K562 (cell line): ENCODE results near the gene LMO2. TPM values are rescaled to one million over a fixed set of nuclear protein-coding genes. Genes with fewer than 3 reads are reported as not detected.

Source experiments
- BCL6 ChIP-seq: fragments of 250-450 bp; sonication (Bioruptor Pico); IDR thresholded peaks from 2 replicates; pipeline ENCODE4 v1.4.0; 2020
- DIDO1 ChIP-seq: fragments of 450-650 bp; IDR thresholded peaks from 2 replicates; pipeline ENCODE4 v1.6.1; 2016; ENCODE audit warnings: low read depth, missing biosample characterization, missing genetic modification characterization
- IFI16 ChIP-seq: fragments of 250-450 bp; sonication (Bioruptor Pico); IDR thresholded peaks from 2 replicates; pipeline ENCODE4 v2.1.2; 2022; ENCODE audit warnings: mild to moderate bottlenecking, inconsistent platforms
- KLF13 ChIP-seq: fragments of 450-650 bp; IDR thresholded peaks from 2 replicates; pipeline ENCODE4 v1.6.1; 2016; ENCODE audit warnings: missing genetic modification characterization, low read depth, mild to moderate bottlenecking, missing compliant biosample characterization, moderate library complexity, borderline replicate concordance
- KLF16 ChIP-seq: IDR thresholded peaks from 2 replicates; pipeline ENCODE4 v1.6.1; 2016; ENCODE audit warnings: antibody characterized with exemption
- MTA3 ChIP-seq: fragments of 450-650 bp; formaldehyde crosslinking; IDR thresholded peaks from 2 replicates; pipeline ENCODE4 v1.6.1; 2017; ENCODE audit warnings: mild to moderate bottlenecking, borderline replicate concordance
- NBN ChIP-seq: fragments of 450-650 bp; IDR thresholded peaks from 2 replicates; pipeline ENCODE4 v1.6.1; 2016; ENCODE audit warnings: low read depth, mild to moderate bottlenecking
- NCOA6 ChIP-seq: fragments of 450-650 bp; IDR thresholded peaks from 2 replicates; pipeline ENCODE4 v1.6.1; 2017; ENCODE audit warnings: mild to moderate bottlenecking
- RCOR1 ChIP-seq, 2 experiments: IDR thresholded peaks; 2 replicates each; pipeline ENCODE4 v1.6.1; 2012; ENCODE audit warnings: low read depth in 2 of 2, low read length in 2 of 2, borderline replicate concordance in 1 of 2, improper control_type of control experiment in 1 of 2
- RFX7 ChIP-seq: fragments of 250-450 bp; sonication (Bioruptor Pico); IDR thresholded peaks from 2 replicates; pipeline ENCODE4 v1.5.1; 2021; ENCODE audit warnings: mild to moderate bottlenecking
- RNF2 ChIP-seq: sonication (generic); IDR thresholded peaks from 2 replicates; pipeline ENCODE4 v1.6.1; 2016
- SIRT6 ChIP-seq: IDR thresholded peaks from one replicate; pipeline ENCODE4 v1.6.1; 2012; ENCODE audit warnings: low read depth, mild to moderate bottlenecking, control low read depth, inconsistent platforms, low read length, moderate library complexity
- SLC30A9 ChIP-seq: fragments of 250-450 bp; sonication (Bioruptor Pico); IDR thresholded peaks from 2 replicates; pipeline ENCODE4 v1.8.0; 2022; ENCODE audit warnings: mild to moderate bottlenecking, moderate library complexity
- SRSF9 ChIP-seq: fragments of 200-400 bp; formaldehyde crosslinking; IDR thresholded peaks from 2 replicates; pipeline ENCODE4 v1.6.1; 2017; ENCODE audit warnings: low read depth, low read length, borderline replicate concordance
- TAL1 ChIP-seq: fragments of 450-650 bp; IDR thresholded peaks from 2 replicates; pipeline ENCODE4 v1.6.1; 2016; ENCODE audit warnings: mild to moderate bottlenecking
- ZKSCAN1 ChIP-seq: fragments of 150-350 bp; IDR thresholded peaks from 2 replicates; pipeline ENCODE4 v1.6.1; 2016; ENCODE audit warnings: low read depth, low read length
- ZNF175 ChIP-seq: fragments of 200-800 bp; sonication (Bioruptor generic); IDR thresholded peaks from 2 replicates; pipeline ENCODE4 v1.6.1; 2016; ENCODE audit warnings: low read depth, mild to moderate bottlenecking, missing genetic modification characterization, missing compliant biosample characterization
- ZNF583 ChIP-seq: fragments of 250-450 bp; sonication (Bioruptor Pico); IDR thresholded peaks from 2 replicates; pipeline ENCODE4 v1.4.0; 2020
- polyA plus RNA-seq, 8 experiments: library from polyadenylated mRNA; depleted of rRNA in 4 of 8; stranded (reverse) in 5 of 8; unstranded in 3 of 8; fragments of >200 nt; fragmentation: Nextera tagmentation in 2 of 8; fragmentation: Illumina TruSeq in 1 of 8; extraction: Ambion mirVana in 2 of 8; extraction: Trizol in 1 of 8; gene quantifications; 2 replicates each; pipeline versions ENCODE4 v1.2.1 to v1.2.3, GENCODE V29; 2011 to 2014; ENCODE audit warnings: inconsistent platforms in 1 of 8, missing spikeins in 1 of 8
- total RNA-seq, 7 experiments: library from RNA; depleted of rRNA in 6 of 7; stranded (reverse); fragments of >200 nt in 6 of 7; fragmentation: Illumina TruSeq in 2 of 7; extraction: Trizol in 2 of 7; gene quantifications; 2 replicates each; pipeline versions ENCODE4 v1.2.1 to v1.2.3, GENCODE V29; 2011 to 2021; ENCODE audit warnings: low replicate concordance in 1 of 7
- TF ChIP-seq, protein P1 (sequence below): fragments of 450-650 bp; IDR thresholded peaks from 2 replicates; pipeline ENCODE4 v1.6.1; 2018; ENCODE audit warnings: mild to moderate bottlenecking, low read depth; ENCODE audit not compliant: partially characterized antibody
- TF ChIP-seq, protein P2 (sequence below): fragments of 450-650 bp; IDR thresholded peaks from 2 replicates; pipeline ENCODE4 v1.6.1; 2016; ENCODE audit warnings: antibody characterized with exemption
- TF ChIP-seq, protein P3 (sequence below), 2 experiments: IDR thresholded peaks; 2 replicates each; pipeline ENCODE4 v1.6.1; 2011; ENCODE audit warnings: borderline replicate concordance in 1 of 2, control low read depth in 1 of 2, low read depth in 1 of 2, low read length in 1 of 2, mild to moderate bottlenecking in 1 of 2, mixed read lengths in 1 of 2, moderate library complexity in 1 of 2; ENCODE audit not compliant: insufficient read depth in 1 of 2, insufficient read length in 1 of 2, poor library complexity in 1 of 2, severe bottlenecking in 1 of 2; ENCODE audit errors: extremely low read depth in 1 of 2
- TF ChIP-seq, protein P4 (sequence below): fragments of 450-650 bp; IDR thresholded peaks from 2 replicates; pipeline ENCODE4 v1.6.1; 2016

LMO2 gene
- total and polyA plus RNA-seq, 9 of the 15 experiments (the other 6 are each of a cell fraction or from before 2014, with no cell fraction given), result 6.9 to 126 (median 91.5) TPM

DNA sequence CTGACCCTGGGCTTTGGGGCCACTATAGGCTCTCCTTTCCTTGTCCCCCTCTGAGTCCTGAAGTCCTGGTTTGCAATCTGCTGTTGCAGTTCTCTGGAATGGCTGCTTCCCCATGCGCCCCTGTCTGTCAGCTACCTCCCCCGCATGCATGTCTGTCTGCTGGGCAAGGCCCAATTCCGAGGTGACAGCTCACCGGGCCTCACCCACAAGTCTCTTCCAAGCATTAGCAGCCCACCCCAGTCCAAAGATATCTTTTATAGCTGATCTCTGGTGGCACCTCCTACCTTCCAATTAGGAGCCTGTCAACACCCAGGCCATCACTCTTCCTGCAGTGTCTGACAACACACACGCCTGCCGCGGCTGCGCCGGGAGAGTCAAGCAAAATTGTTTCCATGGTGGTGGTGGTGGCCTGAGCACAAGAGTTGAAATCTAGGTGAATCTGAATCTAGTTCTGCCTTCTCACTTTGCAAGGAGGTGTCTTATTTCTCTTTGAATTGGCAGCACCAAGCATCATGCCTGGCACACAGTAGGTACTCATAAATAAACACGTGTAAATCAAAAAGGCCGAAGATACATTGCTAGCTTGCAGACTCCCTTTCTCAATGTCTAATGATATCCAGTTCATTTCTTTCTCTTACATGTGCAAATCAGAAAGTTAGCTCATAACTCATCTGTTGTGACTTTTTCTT is 1.2 kb upstream of the LMO2 start (continued):
- TF ChIP-seq MTA3 (peak; percentile 64), IFI16 (CRISPR knock-in tag) (no peak), NCOA6 (no peak), NBN (0 out of 2 replicates have a peak, but pooled peaks have one; percentile 48), DIDO1 (peak; percentile 58; the same call in 1 of the 2 replicates), ZNF175 (CRISPR knock-in tag) (peak; percentile 19; the same call in 1 of the 2 replicates), BCL6 (CRISPR knock-in tag) (0 out of 2 replicates have a peak, but pooled peaks have one; percentile 32), RCOR1 (IDR thresholded peaks at IDR 0.05; ENCODE audit: borderline replicate concordance in 1 of 2, low read depth in 2 of 2, low read length in 2 of 2) (peak in 1 of 2 experiments; percentile 56; a peak in 2 of 4 replicates), SRSF9 (no peak), SIRT6 (no peak), RFX7 (CRISPR knock-in tag) (no peak), KLF13 (tag) (no peak), ZNF583 (CRISPR knock-in tag) (peak; percentile 56; the same call in 1 of the 2 replicates), KLF16 (peak; percentile 65; the same call in 1 of the 2 replicates), SLC30A9 (CRISPR knock-in tag) (no peak), ZKSCAN1 (peak; percentile 97), TAL1 (0 out of 2 replicates have a peak, but pooled peaks have one; percentile 37), RNF2 (peak; percentile 50; the same call in 1 of the 2 replicates)
- TF ChIP-seq, protein P1, sequence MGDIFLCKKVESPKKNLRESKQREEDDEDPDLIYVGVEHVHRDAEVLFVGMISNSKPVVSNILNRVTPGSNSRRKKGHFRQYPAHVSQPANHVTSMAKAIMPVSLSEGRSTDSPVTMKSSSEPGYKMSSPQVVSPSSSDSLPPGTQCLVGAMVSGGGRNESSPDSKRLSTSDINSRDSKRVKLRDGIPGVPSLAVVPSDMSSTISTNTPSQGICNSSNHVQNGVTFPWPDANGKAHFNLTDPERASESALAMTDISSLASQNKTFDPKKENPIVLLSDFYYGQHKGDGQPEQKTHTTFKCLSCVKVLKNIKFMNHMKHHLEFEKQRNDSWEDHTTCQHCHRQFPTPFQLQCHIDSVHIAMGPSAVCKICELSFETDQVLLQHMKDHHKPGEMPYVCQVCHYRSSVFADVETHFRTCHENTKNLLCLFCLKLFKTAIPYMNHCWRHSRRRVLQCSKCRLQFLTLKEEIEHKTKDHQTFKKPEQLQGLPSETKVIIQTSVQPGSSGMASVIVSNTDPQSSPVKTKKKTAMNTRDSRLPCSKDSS, result no peak
- TF ChIP-seq, protein P2, sequence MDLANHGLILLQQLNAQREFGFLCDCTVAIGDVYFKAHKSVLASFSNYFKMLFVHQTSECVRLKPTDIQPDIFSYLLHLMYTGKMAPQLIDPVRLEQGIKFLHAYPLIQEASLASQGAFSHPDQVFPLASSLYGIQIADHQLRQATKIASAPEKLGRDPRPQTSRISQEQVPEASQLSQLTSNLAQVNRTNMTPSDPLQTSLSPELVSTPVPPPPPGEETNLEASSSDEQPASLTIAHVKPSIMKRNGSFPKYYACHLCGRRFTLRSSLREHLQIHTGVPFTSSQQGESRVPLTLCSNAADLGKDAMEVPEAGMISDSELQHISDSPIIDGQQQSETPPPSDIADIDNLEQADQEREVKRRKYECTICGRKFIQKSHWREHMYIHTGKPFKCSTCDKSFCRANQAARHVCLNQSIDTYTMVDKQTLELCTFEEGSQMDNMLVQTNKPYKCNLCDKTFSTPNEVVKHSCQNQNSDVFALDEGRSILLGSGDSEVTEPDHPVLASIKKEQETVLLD, result peak; percentile 66
- TF ChIP-seq, protein P3, sequence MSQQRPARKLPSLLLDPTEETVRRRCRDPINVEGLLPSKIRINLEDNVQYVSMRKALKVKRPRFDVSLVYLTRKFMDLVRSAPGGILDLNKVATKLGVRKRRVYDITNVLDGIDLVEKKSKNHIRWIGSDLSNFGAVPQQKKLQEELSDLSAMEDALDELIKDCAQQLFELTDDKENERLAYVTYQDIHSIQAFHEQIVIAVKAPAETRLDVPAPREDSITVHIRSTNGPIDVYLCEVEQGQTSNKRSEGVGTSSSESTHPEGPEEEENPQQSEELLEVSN (IDR thresholded peaks at IDR 0.05; ENCODE audit: borderline replicate concordance in 1 of 2, extremely low read depth in 1 of 2, insufficient read depth in 1 of 2, insufficient read length in 1 of 2, low read depth in 1 of 2, low read length in 1 of 2, poor library complexity in 1 of 2, severe bottlenecking in 1 of 2), result peak in 1 of 2 experiments; percentile 30
- TF ChIP-seq, protein P4, sequence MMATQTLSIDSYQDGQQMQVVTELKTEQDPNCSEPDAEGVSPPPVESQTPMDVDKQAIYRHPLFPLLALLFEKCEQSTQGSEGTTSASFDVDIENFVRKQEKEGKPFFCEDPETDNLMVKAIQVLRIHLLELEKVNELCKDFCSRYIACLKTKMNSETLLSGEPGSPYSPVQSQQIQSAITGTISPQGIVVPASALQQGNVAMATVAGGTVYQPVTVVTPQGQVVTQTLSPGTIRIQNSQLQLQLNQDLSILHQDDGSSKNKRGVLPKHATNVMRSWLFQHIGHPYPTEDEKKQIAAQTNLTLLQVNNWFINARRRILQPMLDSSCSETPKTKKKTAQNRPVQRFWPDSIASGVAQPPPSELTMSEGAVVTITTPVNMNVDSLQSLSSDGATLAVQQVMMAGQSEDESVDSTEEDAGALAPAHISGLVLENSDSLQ, result peak; percentile 94
